Measurements from ENCODE around the gene SYTL3.

DNA sequence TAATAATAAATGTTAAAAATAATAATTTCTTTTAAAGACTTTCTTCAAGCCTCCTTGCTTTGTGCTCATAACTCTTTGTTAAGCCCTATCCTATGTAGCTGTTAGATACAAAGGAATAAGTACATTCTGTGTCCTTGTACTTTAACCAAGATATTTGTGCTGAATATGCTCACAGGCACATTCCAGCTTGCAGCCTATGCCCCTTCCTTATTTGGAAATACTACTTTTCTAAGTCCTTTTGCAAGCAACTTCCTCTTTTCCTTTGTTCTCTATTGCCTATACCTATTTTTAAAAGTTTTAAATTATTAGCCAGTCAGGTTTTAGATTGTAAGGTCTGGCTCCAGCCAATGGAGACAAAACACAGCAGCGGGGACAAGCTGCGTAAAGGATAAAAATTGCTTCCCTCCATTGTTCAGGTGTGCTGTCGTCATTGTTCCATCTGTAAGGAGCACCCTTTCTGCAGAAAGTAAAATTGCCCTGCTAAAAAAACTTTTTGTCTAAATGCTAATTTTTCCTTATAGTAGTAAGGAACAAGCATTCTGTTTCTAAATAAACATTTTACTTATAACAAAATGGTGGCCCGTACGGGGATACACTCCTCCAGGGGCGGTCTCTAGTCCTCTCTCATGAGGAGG is 80.2 kb downstream of the SYTL3 start:
- no peak for TF ChIP-seq EZH2phosphoT487 (IDR thresholded peaks at IDR 0.05; ENCODE audit: borderline replicate concordance, low read length)
- TF ChIP-seq, protein P1, sequence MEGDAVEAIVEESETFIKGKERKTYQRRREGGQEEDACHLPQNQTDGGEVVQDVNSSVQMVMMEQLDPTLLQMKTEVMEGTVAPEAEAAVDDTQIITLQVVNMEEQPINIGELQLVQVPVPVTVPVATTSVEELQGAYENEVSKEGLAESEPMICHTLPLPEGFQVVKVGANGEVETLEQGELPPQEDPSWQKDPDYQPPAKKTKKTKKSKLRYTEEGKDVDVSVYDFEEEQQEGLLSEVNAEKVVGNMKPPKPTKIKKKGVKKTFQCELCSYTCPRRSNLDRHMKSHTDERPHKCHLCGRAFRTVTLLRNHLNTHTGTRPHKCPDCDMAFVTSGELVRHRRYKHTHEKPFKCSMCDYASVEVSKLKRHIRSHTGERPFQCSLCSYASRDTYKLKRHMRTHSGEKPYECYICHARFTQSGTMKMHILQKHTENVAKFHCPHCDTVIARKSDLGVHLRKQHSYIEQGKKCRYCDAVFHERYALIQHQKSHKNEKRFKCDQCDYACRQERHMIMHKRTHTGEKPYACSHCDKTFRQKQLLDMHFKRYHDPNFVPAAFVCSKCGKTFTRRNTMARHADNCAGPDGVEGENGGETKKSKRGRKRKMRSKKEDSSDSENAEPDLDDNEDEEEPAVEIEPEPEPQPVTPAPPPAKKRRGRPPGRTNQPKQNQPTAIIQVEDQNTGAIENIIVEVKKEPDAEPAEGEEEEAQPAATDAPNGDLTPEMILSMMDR (IDR thresholded peaks at IDR 0.05; ENCODE audit: low read depth, low read length, poor library complexity, severe bottlenecking): no peak

Measured in DOHH2 (cell line).